Sigmoid colon (tissue), 4 donors: ENCODE measurements around the gene BRSK2.

Source experiments
- EP300 ChIP-seq, 4 donors: sonication (generic); formaldehyde crosslinking; IDR thresholded peaks; one replicate each; pipeline ENCODE4 v1.6.1; 2017; ENCODE audit warnings: antibody characterized with exemption in 4 of 4
- POLR2A ChIP-seq, 2 donors: fragments of 450-650 bp; IDR thresholded peaks; one replicate each; pipeline ENCODE4 v1.6.1; 2016; ENCODE audit warnings: antibody characterized with exemption in 2 of 2, mild to moderate bottlenecking in 2 of 2, moderate library complexity in 2 of 2
- POLR2AphosphoS5 ChIP-seq, 4 donors: sonication (generic); formaldehyde crosslinking; IDR thresholded peaks; one replicate each; pipeline ENCODE4 v1.6.1; 2017; ENCODE audit warnings: antibody characterized with exemption in 4 of 4
- TF ChIP-seq, protein P1 (sequence below), 4 experiments: fragments of 450-650 bp in 3 of 4; fragments of 200-600 bp in 1 of 4; IDR thresholded peaks; one replicate each; pipeline ENCODE4 v1.5.1; 2016 to 2019; ENCODE audit warnings: antibody characterized with exemption in 4 of 4, mild to moderate bottlenecking in 3 of 4, moderate library complexity in 2 of 4

DNA sequence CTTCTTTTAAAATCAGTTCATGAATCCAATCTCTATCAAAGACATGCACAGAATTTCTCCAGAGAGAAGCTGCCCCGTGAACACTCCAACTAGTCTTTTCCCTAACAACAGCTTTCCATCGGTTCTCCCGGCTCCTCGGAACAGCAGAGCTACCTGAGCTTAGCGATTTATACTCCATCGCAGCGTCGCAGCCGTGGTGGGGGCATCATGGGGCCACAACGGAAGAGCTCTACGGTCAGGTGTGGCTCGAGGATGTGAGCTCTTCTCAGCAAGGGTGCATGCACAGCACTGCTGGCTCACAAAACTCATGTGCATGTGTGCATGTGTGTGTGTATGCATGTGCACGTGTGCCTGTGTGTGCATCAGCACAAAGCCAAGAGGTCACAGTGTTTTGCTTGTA, 108.5 kb downstream of the BRSK2 start:
- no peak for TF ChIP-seq EP300 (IDR thresholded peaks at IDR 0.05)
- TF ChIP-seq, protein P1, sequence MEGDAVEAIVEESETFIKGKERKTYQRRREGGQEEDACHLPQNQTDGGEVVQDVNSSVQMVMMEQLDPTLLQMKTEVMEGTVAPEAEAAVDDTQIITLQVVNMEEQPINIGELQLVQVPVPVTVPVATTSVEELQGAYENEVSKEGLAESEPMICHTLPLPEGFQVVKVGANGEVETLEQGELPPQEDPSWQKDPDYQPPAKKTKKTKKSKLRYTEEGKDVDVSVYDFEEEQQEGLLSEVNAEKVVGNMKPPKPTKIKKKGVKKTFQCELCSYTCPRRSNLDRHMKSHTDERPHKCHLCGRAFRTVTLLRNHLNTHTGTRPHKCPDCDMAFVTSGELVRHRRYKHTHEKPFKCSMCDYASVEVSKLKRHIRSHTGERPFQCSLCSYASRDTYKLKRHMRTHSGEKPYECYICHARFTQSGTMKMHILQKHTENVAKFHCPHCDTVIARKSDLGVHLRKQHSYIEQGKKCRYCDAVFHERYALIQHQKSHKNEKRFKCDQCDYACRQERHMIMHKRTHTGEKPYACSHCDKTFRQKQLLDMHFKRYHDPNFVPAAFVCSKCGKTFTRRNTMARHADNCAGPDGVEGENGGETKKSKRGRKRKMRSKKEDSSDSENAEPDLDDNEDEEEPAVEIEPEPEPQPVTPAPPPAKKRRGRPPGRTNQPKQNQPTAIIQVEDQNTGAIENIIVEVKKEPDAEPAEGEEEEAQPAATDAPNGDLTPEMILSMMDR (IDR thresholded peaks at IDR 0.05), result no peak
- TF ChIP-seq POLR2A (IDR thresholded peaks at IDR 0.05), result no peak
- TF ChIP-seq POLR2AphosphoS5 (IDR thresholded peaks at IDR 0.05), result no peak
